Activated naive CD4-positive, alpha-beta T cell treated with anti-CD3 and anti-CD28 coated beads, Interleukin-2, amount 50 U/mL, for 24 hours (primary cell): Measurements from ENCODE around the gene BIRC2.
"Not testable (repeated sequence)": the region's sequence is repeated elsewhere in the genome, so short reads cannot be mapped to it uniquely, and the experiment has no call there.

Experiments
- H3K27ac Mint-ChIP-seq: one replicate; pipeline ENCODE4 v1.8.0; 2021; ENCODE audit warnings: mild to moderate bottlenecking, mixed read lengths
- H3K27me3 Mint-ChIP-seq: one replicate; pipeline ENCODE4 v1.8.0; 2021; ENCODE audit warnings: mixed read lengths
- H3K36me3 Mint-ChIP-seq: one replicate; pipeline ENCODE4 v1.8.0; 2021; ENCODE audit warnings: mixed read lengths
- H3K4me1 Mint-ChIP-seq: one replicate; pipeline ENCODE4 v1.8.0; 2021; ENCODE audit warnings: mixed read lengths
- H3K4me3 Mint-ChIP-seq: one replicate; pipeline ENCODE4 v1.8.0; 2021; ENCODE audit warnings: mild to moderate bottlenecking, mixed read lengths
- H3K9me3 Mint-ChIP-seq: one replicate; pipeline ENCODE4 v1.8.0; 2021; ENCODE audit warnings: mixed read lengths

The BIRC2 gene

GRCh38 chr11:102346748-102347461 is at the start of gene BIRC2:
Gene BIRC2, plus strand, starts transcription at chr11:102347214. Its CDS starts 2,641 bp downstream, at chr11:102349855.
- H3K4me3 Mint-ChIP-seq: peak within 1 kb of the TSS; percentile 98
- peak within 1 kb of the TSS; percentile 99 for H3K27ac Mint-ChIP-seq
- H3K36me3 Mint-ChIP-seq: peaks cover 10% of the 10 kb centered on the region
- peaks cover 58% of the 10 kb centered on the region for H3K4me1 Mint-ChIP-seq
- no peaks in the 10 kb centered on the region for H3K27me3 Mint-ChIP-seq
- H3K9me3 Mint-ChIP-seq: no peaks in the 10 kb centered on the region

GRCh38 chr11:102300837-102301236 is 46.2 kb upstream of the BIRC2 start:
- H3K4me3 Mint-ChIP-seq, H3K27me3 Mint-ChIP-seq, H3K27ac Mint-ChIP-seq: not testable (repeated sequence)
- H3K36me3 Mint-ChIP-seq: peaks cover 19% of the 10 kb centered on the region
- H3K9me3 Mint-ChIP-seq: peaks cover 16% of the 10 kb centered on the region
- H3K4me1 Mint-ChIP-seq: peaks cover 66% of the 10 kb centered on the region

GRCh38 chr11:102302241-102302640 is 44.8 kb upstream of the BIRC2 start:
- Mint-ChIP-seq H3K9me3 (peaks cover 16% of the 10 kb centered on the region), H3K27ac (no peak overlapping the region), H3K4me1 (peaks cover 78% of the 10 kb centered on the region), H3K4me3 (no peak overlapping the region), H3K36me3 (peaks cover 19% of the 10 kb centered on the region), H3K27me3 (no peaks in the 10 kb centered on the region)

GRCh38 chr11:102304686-102305085 is 42.3 kb upstream of the BIRC2 start:
- Mint-ChIP-seq H3K4me3 (no peak overlapping the region), H3K27ac (peak overlapping the region; percentile 85), H3K9me3 (peaks cover 16% of the 10 kb centered on the region), H3K36me3 (peaks cover 12% of the 10 kb centered on the region), H3K27me3 (no peaks in the 10 kb centered on the region), H3K4me1 (peaks cover 80% of the 10 kb centered on the region)

GRCh38 chr11:102305352-102306047 is 41.5 kb upstream of the BIRC2 start:
- Mint-ChIP-seq H3K4me3 (peak overlapping the region; percentile 46), H3K9me3 (peaks cover 16% of the 10 kb centered on the region), H3K4me1 (peaks cover 74% of the 10 kb centered on the region), H3K36me3 (peaks cover 12% of the 10 kb centered on the region), H3K27ac (peak overlapping the region; percentile 90), H3K27me3 (no peaks in the 10 kb centered on the region)

GRCh38 chr11:102306048-102306597 is 40.9 kb upstream of the BIRC2 start:
- H3K36me3 Mint-ChIP-seq: peaks cover 12% of the 10 kb centered on the region
- H3K4me1 Mint-ChIP-seq: peaks cover 72% of the 10 kb centered on the region
- H3K9me3 Mint-ChIP-seq: peaks cover 16% of the 10 kb centered on the region
- peak overlapping the region; percentile 56 for H3K4me3 Mint-ChIP-seq
- H3K27ac Mint-ChIP-seq: peak overlapping the region; percentile 90
- no peaks in the 10 kb centered on the region for H3K27me3 Mint-ChIP-seq

GRCh38 chr11:102306817-102307726 is 39.9 kb upstream of the BIRC2 start:
- Mint-ChIP-seq H3K27ac (peak overlapping the region; percentile 90), H3K9me3 (peaks cover 7% of the 10 kb centered on the region), H3K4me3 (peak overlapping the region; percentile 56), H3K36me3 (peaks cover 5% of the 10 kb centered on the region), H3K4me1 (peaks cover 65% of the 10 kb centered on the region), H3K27me3 (no peaks in the 10 kb centered on the region)

- H3K4me1 Mint-ChIP-seq: peaks cover 69% of the 10 kb centered on the region
- peaks cover 5% of the 10 kb centered on the region for H3K36me3 Mint-ChIP-seq
- no peak overlapping the region for H3K4me3 Mint-ChIP-seq
- peaks cover 7% of the 10 kb centered on the region for H3K9me3 Mint-ChIP-seq
- no peak overlapping the region for H3K27ac Mint-ChIP-seq
- H3K27me3 Mint-ChIP-seq: no peaks in the 10 kb centered on the region
Measured at GRCh38 chr11:102307727-102308038, 39.3 kb upstream of the BIRC2 start.

- no peaks in the 10 kb centered on the region for H3K9me3 Mint-ChIP-seq
- H3K27ac Mint-ChIP-seq: peak overlapping the region; percentile 23
- H3K4me3 Mint-ChIP-seq: no peak overlapping the region
- peaks cover 71% of the 10 kb centered on the region for H3K4me1 Mint-ChIP-seq
- H3K36me3 Mint-ChIP-seq: peaks cover 2% of the 10 kb centered on the region
- H3K27me3 Mint-ChIP-seq: no peaks in the 10 kb centered on the region
Measured at GRCh38 chr11:102309621-102310541, 37.1 kb upstream of the BIRC2 start.

GRCh38 chr11:102312667-102313066 is 34.3 kb upstream of the BIRC2 start:
- Mint-ChIP-seq H3K27ac (peak overlapping the region; percentile 71), H3K27me3 (no peaks in the 10 kb centered on the region), H3K4me1 (peaks cover 62% of the 10 kb centered on the region), H3K9me3 (no peaks in the 10 kb centered on the region), H3K36me3 (peaks cover 3% of the 10 kb centered on the region), H3K4me3 (peak overlapping the region; percentile 66)

GRCh38 chr11:102313238-102313940 is 33.6 kb upstream of the BIRC2 start:
- H3K9me3 Mint-ChIP-seq: no peaks in the 10 kb centered on the region
- H3K27ac Mint-ChIP-seq: peak overlapping the region; percentile 71
- peaks cover 4% of the 10 kb centered on the region for H3K36me3 Mint-ChIP-seq

GRCh38 chr11:102314784-102315183 is 32.2 kb upstream of the BIRC2 start:
- H3K27me3 Mint-ChIP-seq: no peaks in the 10 kb centered on the region
- H3K36me3 Mint-ChIP-seq: peaks cover 11% of the 10 kb centered on the region
- peaks cover 61% of the 10 kb centered on the region for H3K4me1 Mint-ChIP-seq
- H3K9me3 Mint-ChIP-seq: no peaks in the 10 kb centered on the region
- H3K27ac Mint-ChIP-seq: peak overlapping the region; percentile 94
- peak overlapping the region; percentile 40 for H3K4me3 Mint-ChIP-seq

More at GRCh38 chr11:102313238-102313940, 33.6 kb upstream of the BIRC2 start:
- H3K27me3 Mint-ChIP-seq: no peaks in the 10 kb centered on the region
- peaks cover 58% of the 10 kb centered on the region for H3K4me1 Mint-ChIP-seq
- H3K4me3 Mint-ChIP-seq: peak overlapping the region; percentile 66

GRCh38 chr11:102316346-102316904 is 30.6 kb upstream of the BIRC2 start:
- no peaks in the 10 kb centered on the region for H3K27me3 Mint-ChIP-seq
- peaks cover 18% of the 10 kb centered on the region for H3K36me3 Mint-ChIP-seq
- no peaks in the 10 kb centered on the region for H3K9me3 Mint-ChIP-seq
- H3K27ac Mint-ChIP-seq: peak overlapping the region; percentile 99
- H3K4me1 Mint-ChIP-seq: peaks cover 65% of the 10 kb centered on the region
- H3K4me3 Mint-ChIP-seq: peak overlapping the region; percentile 97
